ENCODE results near the gene PRDX4.

GRCh38 chrX:23692166-23692565, 24.9 kb downstream of the PRDX4 start:
- TF ChIP-seq, protein P1, sequence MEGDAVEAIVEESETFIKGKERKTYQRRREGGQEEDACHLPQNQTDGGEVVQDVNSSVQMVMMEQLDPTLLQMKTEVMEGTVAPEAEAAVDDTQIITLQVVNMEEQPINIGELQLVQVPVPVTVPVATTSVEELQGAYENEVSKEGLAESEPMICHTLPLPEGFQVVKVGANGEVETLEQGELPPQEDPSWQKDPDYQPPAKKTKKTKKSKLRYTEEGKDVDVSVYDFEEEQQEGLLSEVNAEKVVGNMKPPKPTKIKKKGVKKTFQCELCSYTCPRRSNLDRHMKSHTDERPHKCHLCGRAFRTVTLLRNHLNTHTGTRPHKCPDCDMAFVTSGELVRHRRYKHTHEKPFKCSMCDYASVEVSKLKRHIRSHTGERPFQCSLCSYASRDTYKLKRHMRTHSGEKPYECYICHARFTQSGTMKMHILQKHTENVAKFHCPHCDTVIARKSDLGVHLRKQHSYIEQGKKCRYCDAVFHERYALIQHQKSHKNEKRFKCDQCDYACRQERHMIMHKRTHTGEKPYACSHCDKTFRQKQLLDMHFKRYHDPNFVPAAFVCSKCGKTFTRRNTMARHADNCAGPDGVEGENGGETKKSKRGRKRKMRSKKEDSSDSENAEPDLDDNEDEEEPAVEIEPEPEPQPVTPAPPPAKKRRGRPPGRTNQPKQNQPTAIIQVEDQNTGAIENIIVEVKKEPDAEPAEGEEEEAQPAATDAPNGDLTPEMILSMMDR (IDR thresholded peaks at IDR 0.05; ENCODE audit: low read length), result no peak
- TF ChIP-seq EZH2phosphoT487 (IDR thresholded peaks at IDR 0.05; ENCODE audit: low read length), result no peak
